Lower lobe of right lung (tissue), 2 donors: ENCODE measurements around the gene SCAMP3. TPM values are rescaled to one million over a fixed set of nuclear protein-coding genes. Genes with fewer than 3 reads are reported as not detected.
A peak's percentile ranks its signal among the peaks of the same experiment; 100 is the strongest.
"Not testable (repeated sequence)": the region's sequence is repeated elsewhere in the genome, so short reads cannot be mapped to it uniquely, and the experiment has no call there.

Source experiments
- ATAC-seq, 2 donors: fragments of 200-7000 bp; cut with Tn5 transposase; one replicate each; pipeline ENCODE4 v1.9.1; 2020 to 2022; ENCODE audit warnings: mild to moderate bottlenecking in 2 of 2, moderate library complexity in 2 of 2
- DNase-seq: peaks from one replicate; pipeline ENCODE4 v3.0.0-alpha.2; 2020
- H3K27ac ChIP-seq: fragments of 200-600 bp; one replicate; pipeline ENCODE4 v1.8.0; 2022
- H3K27me3 ChIP-seq: fragments of 200-600 bp; one replicate; pipeline ENCODE4 v1.8.0; 2022; ENCODE audit warnings: low read depth
- H3K36me3 ChIP-seq: fragments of 200-600 bp; one replicate; pipeline ENCODE4 v1.8.0; 2022; ENCODE audit warnings: mild to moderate bottlenecking
- H3K4me1 ChIP-seq: fragments of 200-600 bp; one replicate; pipeline ENCODE4 v1.8.0; 2022
- H3K4me3 ChIP-seq: fragments of 200-600 bp; one replicate; pipeline ENCODE4 v1.8.0; 2022; ENCODE audit warnings: mild to moderate bottlenecking
- H3K9me3 ChIP-seq: fragments of 200-600 bp; one replicate; pipeline ENCODE4 v1.8.0; 2022
- intact Hi-C: fragments of 100-400 bp; cut with DNase I; formaldehyde crosslinking; loops from one replicate; pipeline ENCODE4 v1.11.0; 2022
- total RNA-seq: library from RNA; stranded (reverse); fragmentation: NEBNext Ultra II Directional; extraction: Animal tissue kit (Norgen Biotek cat#: 25700); gene quantifications from one replicate; pipeline ENCODE4 v1.2.1, GENCODE V29; 2021
- TF ChIP-seq, protein P1 (sequence below): fragments of 200-600 bp; IDR thresholded peaks from one replicate; pipeline ENCODE4 v1.8.0; 2022; ENCODE audit warnings: antibody characterized with exemption, mild to moderate bottlenecking
- donor health status: DM: no; HTN: yes; CAD: no; lungs with severe emphysema.

SCAMP3 gene
- total RNA-seq, 1 donor from 2014 or later = 70.2 TPM

DNA sequence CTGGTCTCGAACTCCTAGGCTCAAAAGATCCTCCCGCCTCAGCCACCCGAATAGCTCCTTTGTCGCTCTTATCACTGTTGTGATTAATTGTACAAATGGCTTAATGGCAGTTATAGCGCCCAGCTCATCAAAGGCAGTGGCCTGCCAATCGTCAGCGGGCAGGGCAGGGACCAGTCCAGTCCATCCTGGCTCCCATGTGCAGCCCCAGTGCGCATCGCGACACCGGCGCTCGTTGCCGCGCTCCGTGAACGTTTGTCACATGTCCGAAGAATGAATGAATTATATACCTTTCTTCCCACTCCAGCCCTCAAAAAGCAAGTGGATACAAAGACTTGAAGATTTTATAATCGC lies 35.3 kb downstream of the SCAMP3 start:
- H3K36me3 ChIP-seq = no peaks in the 10 kb centered on the region
- H3K4me3 ChIP-seq = peak overlapping the region; percentile 69
- TF ChIP-seq, protein P1, sequence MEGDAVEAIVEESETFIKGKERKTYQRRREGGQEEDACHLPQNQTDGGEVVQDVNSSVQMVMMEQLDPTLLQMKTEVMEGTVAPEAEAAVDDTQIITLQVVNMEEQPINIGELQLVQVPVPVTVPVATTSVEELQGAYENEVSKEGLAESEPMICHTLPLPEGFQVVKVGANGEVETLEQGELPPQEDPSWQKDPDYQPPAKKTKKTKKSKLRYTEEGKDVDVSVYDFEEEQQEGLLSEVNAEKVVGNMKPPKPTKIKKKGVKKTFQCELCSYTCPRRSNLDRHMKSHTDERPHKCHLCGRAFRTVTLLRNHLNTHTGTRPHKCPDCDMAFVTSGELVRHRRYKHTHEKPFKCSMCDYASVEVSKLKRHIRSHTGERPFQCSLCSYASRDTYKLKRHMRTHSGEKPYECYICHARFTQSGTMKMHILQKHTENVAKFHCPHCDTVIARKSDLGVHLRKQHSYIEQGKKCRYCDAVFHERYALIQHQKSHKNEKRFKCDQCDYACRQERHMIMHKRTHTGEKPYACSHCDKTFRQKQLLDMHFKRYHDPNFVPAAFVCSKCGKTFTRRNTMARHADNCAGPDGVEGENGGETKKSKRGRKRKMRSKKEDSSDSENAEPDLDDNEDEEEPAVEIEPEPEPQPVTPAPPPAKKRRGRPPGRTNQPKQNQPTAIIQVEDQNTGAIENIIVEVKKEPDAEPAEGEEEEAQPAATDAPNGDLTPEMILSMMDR = no peak
- H3K4me1 ChIP-seq = peaks cover 39% of the 10 kb centered on the region
- DNase-seq (peak; percentile 78), ATAC-seq (peak; percentile 61 to 70)
- no peaks in the 10 kb centered on the region for H3K27me3 ChIP-seq
- intact Hi-C loops = no loop called here
- peak overlapping the region; percentile 86 for H3K27ac ChIP-seq
- no peaks in the 10 kb centered on the region for H3K9me3 ChIP-seq

DNA sequence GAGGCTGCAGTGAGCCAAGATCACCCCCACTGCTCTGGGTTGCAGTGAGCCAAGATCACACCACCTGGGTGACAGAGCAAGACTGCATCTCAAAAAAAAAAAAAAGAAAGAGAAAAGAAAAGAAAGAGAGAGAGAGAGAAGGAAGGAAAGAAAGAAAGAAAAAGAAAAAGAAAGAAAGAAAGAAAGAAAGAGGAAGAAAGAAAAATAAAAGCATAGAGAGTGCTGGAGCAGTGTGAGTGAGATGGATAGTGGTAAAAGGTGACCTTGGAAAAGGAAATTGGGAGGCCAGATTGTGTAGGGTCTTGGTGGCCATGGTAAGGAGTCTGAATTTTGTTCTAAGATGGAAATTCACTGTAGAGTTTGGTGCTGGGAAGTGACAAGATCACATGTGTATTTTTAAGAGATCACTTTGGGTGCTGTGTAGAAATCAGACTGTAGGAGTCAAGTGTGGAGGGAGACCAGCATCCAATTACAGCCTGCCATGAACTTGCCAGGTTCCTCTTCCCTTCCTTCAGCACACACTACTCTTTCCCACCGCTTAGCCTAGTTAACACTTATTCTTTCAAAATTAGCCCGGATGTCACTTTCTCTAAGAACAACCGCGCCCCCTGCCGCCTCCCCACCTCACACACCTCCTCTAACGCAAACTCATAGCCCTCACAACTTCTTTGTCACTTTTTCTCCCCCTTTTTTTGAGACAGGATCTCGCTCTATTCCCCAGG lies 35.8 kb downstream of the SCAMP3 start:
- TF ChIP-seq, protein P1 = peak; percentile 53
- no peaks in the 10 kb centered on the region for H3K27me3 ChIP-seq
- peak overlapping the region; percentile 86 for H3K27ac ChIP-seq
- H3K9me3 ChIP-seq = no peaks in the 10 kb centered on the region
- peak; percentile 88 for DNase-seq
- intact Hi-C loops = no loop called here
- peak overlapping the region; percentile 69 for H3K4me3 ChIP-seq
- H3K4me1 ChIP-seq = peaks cover 39% of the 10 kb centered on the region
- peak; percentile 72 to 74 for ATAC-seq
- H3K36me3 ChIP-seq = no peaks in the 10 kb centered on the region

DNA sequence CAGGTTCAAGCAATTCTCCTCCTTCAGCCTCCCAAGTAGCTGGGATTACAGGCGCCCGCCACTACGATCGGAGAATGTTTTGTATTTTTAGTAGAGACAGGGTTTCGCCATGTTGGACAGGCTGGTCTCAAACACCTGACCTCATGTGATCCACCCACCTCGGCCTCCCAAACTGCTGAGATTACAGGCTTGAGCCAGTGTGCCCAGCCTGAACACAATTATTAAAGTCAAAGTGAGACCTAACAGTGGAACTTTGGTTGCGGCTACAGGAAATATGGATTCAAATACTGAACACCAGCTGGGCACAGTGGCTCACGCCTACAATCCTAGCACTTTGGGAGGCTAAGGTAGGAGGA lies 36.8 kb downstream of the SCAMP3 start:
- DNase-seq, H3K27me3 ChIP-seq, H3K27ac ChIP-seq, H3K4me3 ChIP-seq, H3K36me3 ChIP-seq, ATAC-seq, intact Hi-C loops, H3K9me3 ChIP-seq: not testable (repeated sequence)
- H3K4me1 ChIP-seq = peaks cover 40% of the 10 kb centered on the region

DNA sequence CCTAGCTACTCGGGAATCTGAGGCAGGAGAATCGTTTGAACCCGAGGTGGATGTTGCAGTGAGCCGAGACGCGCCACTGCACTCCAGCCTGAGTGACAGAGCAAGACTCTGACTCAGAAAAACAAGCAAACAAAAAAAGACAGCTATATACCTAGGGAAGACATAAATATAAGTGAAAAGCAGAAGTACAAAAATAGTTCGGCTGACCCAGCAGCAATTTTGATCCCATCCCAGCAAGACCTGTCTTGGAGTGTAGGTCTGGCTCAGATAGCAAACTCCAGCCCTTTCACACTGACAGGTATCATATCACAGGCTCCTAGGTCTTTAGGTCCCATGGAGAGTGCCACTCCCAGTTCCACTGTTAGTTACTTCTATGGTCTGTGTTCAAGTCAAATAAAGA lies 39.1 kb downstream of the SCAMP3 start:
- TF ChIP-seq, protein P1 = no peak
- Histone ChIP-seq H3K36me3 (no peaks in the 10 kb centered on the region), H3K27me3 (no peaks in the 10 kb centered on the region), H3K9me3 (no peaks in the 10 kb centered on the region), H3K27ac (no peak overlapping the region), H3K4me3 (no peak overlapping the region), H3K4me1 (peaks cover 53% of the 10 kb centered on the region)
- no peak for ATAC-seq
- no peak for DNase-seq
- intact Hi-C loops = no loop called here

DNA sequence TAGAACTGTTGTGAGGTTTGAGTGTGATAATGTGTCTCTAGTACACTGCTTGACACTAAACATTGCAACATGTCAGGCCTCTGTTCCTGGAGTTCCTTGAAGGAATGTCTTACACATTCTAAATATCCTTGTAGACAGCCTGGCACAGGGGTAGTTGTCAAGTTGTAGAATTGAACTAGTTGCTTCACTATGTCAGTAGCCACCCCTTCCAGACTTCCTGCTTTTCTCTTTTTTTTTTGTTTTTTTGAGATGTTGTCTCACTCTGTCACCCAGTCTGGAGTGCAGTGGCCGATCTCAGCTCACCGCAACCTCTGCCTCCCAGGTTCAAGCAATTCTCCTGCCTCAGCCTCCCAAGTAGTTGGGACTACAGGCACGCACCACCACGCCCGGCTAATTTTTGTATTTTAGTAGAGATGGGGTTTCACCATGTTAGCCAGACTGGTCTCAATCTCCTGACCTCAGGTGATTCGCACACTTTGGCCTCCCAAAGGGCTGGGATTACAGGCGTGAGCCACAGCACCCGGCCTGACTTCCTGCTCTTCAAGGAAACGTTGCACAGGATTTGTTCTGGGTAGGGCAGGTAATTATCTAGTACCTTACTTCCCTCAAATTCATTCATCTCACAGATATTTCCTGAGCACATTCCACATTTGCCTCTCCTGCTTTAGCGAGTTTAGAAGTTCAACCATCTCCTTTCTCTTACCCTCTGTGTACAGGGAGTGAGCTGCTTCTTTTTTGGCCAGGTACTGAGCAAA lies 41.8 kb downstream of the SCAMP3 start:
- H3K27me3 ChIP-seq, H3K36me3 ChIP-seq, H3K9me3 ChIP-seq, H3K4me3 ChIP-seq, ATAC-seq, intact Hi-C loops, DNase-seq: not testable (repeated sequence)
- Histone ChIP-seq H3K27ac (peak overlapping the region; percentile 18), H3K4me1 (peaks cover 33% of the 10 kb centered on the region)

DNA sequence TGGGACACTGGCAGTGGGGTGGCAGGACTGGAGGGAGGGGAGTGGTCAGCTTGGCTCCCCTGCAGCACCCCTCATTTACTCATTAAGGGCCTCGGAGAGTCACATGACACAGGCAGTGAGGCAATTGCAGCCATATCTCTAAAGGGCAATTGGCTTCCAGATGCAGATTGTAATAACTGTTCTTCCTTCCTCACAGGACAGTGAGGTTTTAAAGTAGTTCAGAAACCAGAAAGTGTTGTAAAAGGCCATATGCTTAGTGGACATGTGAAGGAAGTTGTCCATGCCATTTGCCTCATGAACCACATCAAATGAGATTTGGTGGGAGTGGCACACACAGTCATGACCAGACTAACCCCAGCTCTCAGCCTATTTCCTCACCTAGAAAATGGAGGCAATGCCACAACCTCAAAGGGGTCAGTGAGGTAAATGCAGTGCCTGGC lies 42.5 kb downstream of the SCAMP3 start:
- TF ChIP-seq, protein P1 = no peak
- no peak overlapping the region for H3K4me3 ChIP-seq
- H3K27me3 ChIP-seq = no peaks in the 10 kb centered on the region
- no peaks in the 10 kb centered on the region for H3K36me3 ChIP-seq
- intact Hi-C loops = no loop called here
- no peaks in the 10 kb centered on the region for H3K9me3 ChIP-seq
- peak overlapping the region; percentile 18 for H3K27ac ChIP-seq
- peak; percentile 63 to 64 for ATAC-seq
- H3K4me1 ChIP-seq = peaks cover 25% of the 10 kb centered on the region
- DNase-seq = no peak
